GM21825 (cell line): Measurements from ENCODE around the gene SH3PXD2B.
A peak's percentile ranks its signal among the peaks of the same experiment; 100 is the strongest.
"Not testable (repeated sequence)": the region's sequence is repeated elsewhere in the genome, so short reads cannot be mapped to it uniquely, and the experiment has no call there.

Experiments
- ATAC-seq: cut with Tn5 transposase; IDR thresholded peaks from one replicate; pipeline ENCODE4 v1.9.1; 2021; ENCODE audit warnings: mild to moderate bottlenecking, moderate library complexity; ENCODE audit not compliant: unreplicated experiment

SH3PXD2B gene

GRCh38 chr5:172311605-172312004, 142.7 kb downstream of the SH3PXD2B start:
- ATAC-seq: no peak

- ATAC-seq: no peak
Measured at GRCh38 chr5:172311026-172311425, 143.3 kb downstream of the SH3PXD2B start.

- ATAC-seq: no peak
Measured at GRCh38 chr5:172305380-172305779, 148.9 kb downstream of the SH3PXD2B start.

- ATAC-seq: no peak
Measured at GRCh38 chr5:172303572-172304335, 150.6 kb downstream of the SH3PXD2B start.

GRCh38 chr5:172303162-172303561, 151.2 kb downstream of the SH3PXD2B start:
- ATAC-seq: no peak

- no peak for ATAC-seq
Measured at GRCh38 chr5:172302047-172302710, 152.1 kb downstream of the SH3PXD2B start.

GRCh38 chr5:172299916-172300439, 154.3 kb downstream of the SH3PXD2B start:
- ATAC-seq: no peak

GRCh38 chr5:172294831-172295230, 159.5 kb downstream of the SH3PXD2B start:
- no peak for ATAC-seq

- ATAC-seq: no peak
Measured at GRCh38 chr5:172293745-172294342, 160.5 kb downstream of the SH3PXD2B start.

GRCh38 chr5:172293054-172293744, 161.1 kb downstream of the SH3PXD2B start:
- ATAC-seq: peak; percentile 94

- not testable (repeated sequence) for ATAC-seq
Measured at GRCh38 chr5:172291837-172292236, 162.5 kb downstream of the SH3PXD2B start.

- ATAC-seq: no peak
Measured at GRCh38 chr5:172288465-172288864, 165.9 kb downstream of the SH3PXD2B start.

GRCh38 chr5:172287140-172287539, 167.2 kb downstream of the SH3PXD2B start:
- ATAC-seq: not testable (repeated sequence)

- no peak for ATAC-seq
Measured at GRCh38 chr5:172285226-172286143, 168.8 kb downstream of the SH3PXD2B start.

GRCh38 chr5:172284611-172284980, 169.7 kb downstream of the SH3PXD2B start:
- ATAC-seq: no peak

- peak; percentile 87 for ATAC-seq
Measured at GRCh38 chr5:172283862-172284610, 170.3 kb downstream of the SH3PXD2B start.

GRCh38 chr5:172283020-172283861, 171.1 kb downstream of the SH3PXD2B start, which contains the start of gene UBTD2:
Gene UBTD2 (minus strand): TSS chr5:172283764. CDS start chr5:172283665, 99 bp downstream.
- peak; percentile 78 for ATAC-seq

- no peak for ATAC-seq
Measured at GRCh38 chr5:172282272-172283019, 171.9 kb downstream of the SH3PXD2B start.
